Spinal cord (tissue), 10 donors: ENCODE results near the gene MT1F. TPM values are rescaled to one million over a fixed set of nuclear protein-coding genes. Genes with fewer than 3 reads are reported as not detected.
A peak's percentile ranks its signal among the peaks of the same experiment; 100 is the strongest.

Experiments
- DNase-seq, 6 donors: peaks; one replicate each; pipeline versions ENCODE4 v3.0.0 to v3.0.0-alpha.2; 2013 to 2015; ENCODE audit warnings: low spot score in 6 of 6, low read depth in 4 of 6
- H3K27ac ChIP-seq: one replicate; pipeline ENCODE4 v1.5.1; 2013; ENCODE audit warnings: low read depth, low read length, control low read depth
- H3K27me3 ChIP-seq: one replicate; pipeline ENCODE4 v1.6.1; 2013; ENCODE audit warnings: low read length; ENCODE audit not compliant: control insufficient read depth, insufficient read depth
- H3K36me3 ChIP-seq: one replicate; pipeline ENCODE4 v1.6.1; 2013; ENCODE audit warnings: low read length; ENCODE audit not compliant: control insufficient read depth, insufficient read depth
- H3K4me1 ChIP-seq: one replicate; pipeline ENCODE4 v1.6.1; 2013; ENCODE audit warnings: low read length; ENCODE audit not compliant: control insufficient read depth, insufficient read depth
- H3K4me3 ChIP-seq: one replicate; pipeline ENCODE4 v1.5.1; 2013; ENCODE audit warnings: low read depth, low read length, control low read depth
- H3K9me3 ChIP-seq: one replicate; pipeline ENCODE4 v1.6.1; 2013; ENCODE audit warnings: low read length; ENCODE audit not compliant: control insufficient read depth, insufficient read depth
- WGBS: methylation state at CpG from one replicate; pipeline ENCODE4 v1.1.5; 2013; ENCODE audit warnings: missing lambda C conversion rate; ENCODE audit not compliant: insufficient coverage; 5-methylcytosine and 5-hydroxymethylcytosine counted together
- polyA plus RNA-seq, 2 donors: library from polyadenylated mRNA; unstranded; fragments of 120-200 nt; gene quantifications; one replicate each; pipeline ENCODE4 v1.2.1, GENCODE V29; 2013; ENCODE audit not compliant: insufficient read length in 2 of 2
- total RNA-seq, 2 donors: library from RNA; depleted of rRNA in 1 of 2; stranded (reverse); fragments of 120-200 nt in 1 of 2; fragments of >200 nt in 1 of 2; gene quantifications; one replicate each; pipeline versions ENCODE4 v1.2.3 to v1.2.4, GENCODE V29; 2013 to 2014
- donor health status: healthy.

The MT1F gene
- total and polyA plus RNA-seq, 4 donors: 3.6 to 31.0 (median 13.0) TPM

- peak overlapping the region; percentile 39 for H3K4me3 ChIP-seq
- H3K27me3 ChIP-seq: peaks cover 75% of the 10 kb centered on the region
- 10% methylated on average over 2 of the region's 6 CpGs for WGBS
- H3K36me3 ChIP-seq: no peaks in the 10 kb centered on the region
- H3K27ac ChIP-seq: no peak overlapping the region
- no peak for DNase-seq
- no peaks in the 10 kb centered on the region for H3K9me3 ChIP-seq
- H3K4me1 ChIP-seq: peaks cover 35% of the 10 kb centered on the region
Measured at GRCh38 chr16:56632848-56633365, 24.9 kb upstream of the MT1F start.

- Histone ChIP-seq H3K36me3 (no peaks in the 10 kb centered on the region), H3K9me3 (no peaks in the 10 kb centered on the region), H3K4me1 (peaks cover 42% of the 10 kb centered on the region), H3K27ac (no peak overlapping the region), H3K27me3 (peaks cover 80% of the 10 kb centered on the region), H3K4me3 (no peak overlapping the region)
- 81% methylated on average over 4 of the region's 7 CpGs for WGBS
- no peak for DNase-seq
Measured at GRCh38 chr16:56633535-56633934, 24.2 kb upstream of the MT1F start.

- WGBS: 13% methylated on average over 44 of the region's 47 CpGs
- Histone ChIP-seq H3K4me1 (peaks cover 45% of the 10 kb centered on the region), H3K27ac (no peak overlapping the region), H3K27me3 (peaks cover 92% of the 10 kb centered on the region), H3K4me3 (no peak overlapping the region), H3K9me3 (no peaks in the 10 kb centered on the region), H3K36me3 (no peaks in the 10 kb centered on the region)
- no peak for DNase-seq
Measured at GRCh38 chr16:56634715-56635440, 22.9 kb upstream of the MT1F start.

GRCh38 chr16:56635441-56635967 is 22.3 kb upstream of the MT1F start:
- Histone ChIP-seq H3K4me1 (peaks cover 45% of the 10 kb centered on the region), H3K27me3 (peaks cover 97% of the 10 kb centered on the region), H3K36me3 (no peaks in the 10 kb centered on the region), H3K4me3 (no peak overlapping the region), H3K27ac (no peak overlapping the region), H3K9me3 (no peaks in the 10 kb centered on the region)
- WGBS: 5% methylated on average over 37 of the region's 40 CpGs
- no peak for DNase-seq

GRCh38 chr16:56636616-56637413 is 20.9 kb upstream of the MT1F start:
- Histone ChIP-seq H3K9me3 (no peaks in the 10 kb centered on the region), H3K36me3 (no peaks in the 10 kb centered on the region), H3K4me1 (peaks cover 44% of the 10 kb centered on the region), H3K27ac (no peak overlapping the region), H3K4me3 (no peak overlapping the region), H3K27me3 (peaks cover 94% of the 10 kb centered on the region)
- 23% methylated on average over 6 of the region's 9 CpGs for WGBS
- no peak for DNase-seq

GRCh38 chr16:56637814-56638750 is 19.7 kb upstream of the MT1F start, which contains the start of gene MT1A:
Gene MT1A (plus strand): TSS chr16:56638666. CDS start chr16:56638739, 73 bp downstream.
- no peaks in the 10 kb centered on the region for H3K36me3 ChIP-seq
- 4% methylated on average over 62 of the region's 68 CpGs for WGBS
- peaks cover 91% of the 10 kb centered on the region for H3K27me3 ChIP-seq
- H3K4me1 ChIP-seq: peaks cover 34% of the 10 kb centered on the region
- no peak within 1 kb of the TSS for H3K27ac ChIP-seq
- peak within 1 kb of the TSS; percentile 42 for H3K4me3 ChIP-seq
- no peaks in the 10 kb centered on the region for H3K9me3 ChIP-seq
- peak in 2 of 6 donors; percentile 54 to 57 for DNase-seq

- no peaks in the 10 kb centered on the region for H3K36me3 ChIP-seq
- H3K9me3 ChIP-seq: no peaks in the 10 kb centered on the region
- H3K4me1 ChIP-seq: peaks cover 36% of the 10 kb centered on the region
- H3K27ac ChIP-seq: no peak overlapping the region
- peaks cover 91% of the 10 kb centered on the region for H3K27me3 ChIP-seq
- H3K4me3 ChIP-seq: no peak overlapping the region
- no CpG with 5 or more reads among the region's 1 CpG for WGBS
- no peak for DNase-seq
Measured at GRCh38 chr16:56639045-56639444, 18.7 kb upstream of the MT1F start.

- no peaks in the 10 kb centered on the region for H3K9me3 ChIP-seq
- H3K27me3 ChIP-seq: peaks cover 91% of the 10 kb centered on the region
- H3K36me3 ChIP-seq: no peaks in the 10 kb centered on the region
- H3K4me1 ChIP-seq: peaks cover 30% of the 10 kb centered on the region
- no CpG with 5 or more reads among the region's 1 CpG for WGBS
- DNase-seq: no peak
- H3K4me3 ChIP-seq: no peak overlapping the region
- no peak overlapping the region for H3K27ac ChIP-seq
Measured at GRCh38 chr16:56640076-56640475, 17.7 kb upstream of the MT1F start.

GRCh38 chr16:56641166-56641565 is 16.6 kb upstream of the MT1F start:
- H3K27me3 ChIP-seq: peaks cover 91% of the 10 kb centered on the region
- WGBS: 100% methylated on average over 2 of the region's 2 CpGs
- peaks cover 23% of the 10 kb centered on the region for H3K4me1 ChIP-seq

More at GRCh38 chr16:56641166-56641565, 16.6 kb upstream of the MT1F start:
- Histone ChIP-seq H3K4me3 (no peak overlapping the region), H3K36me3 (no peaks in the 10 kb centered on the region), H3K9me3 (no peaks in the 10 kb centered on the region), H3K27ac (no peak overlapping the region)
- no peak for DNase-seq
